ENCODE results near the gene AFM. TPM values are rescaled to one million over a fixed set of nuclear protein-coding genes. Genes with fewer than 3 reads are reported as not detected.

Gene AFM
- total RNA-seq, 1 experiment from 2014 or later = not detected

DNA sequence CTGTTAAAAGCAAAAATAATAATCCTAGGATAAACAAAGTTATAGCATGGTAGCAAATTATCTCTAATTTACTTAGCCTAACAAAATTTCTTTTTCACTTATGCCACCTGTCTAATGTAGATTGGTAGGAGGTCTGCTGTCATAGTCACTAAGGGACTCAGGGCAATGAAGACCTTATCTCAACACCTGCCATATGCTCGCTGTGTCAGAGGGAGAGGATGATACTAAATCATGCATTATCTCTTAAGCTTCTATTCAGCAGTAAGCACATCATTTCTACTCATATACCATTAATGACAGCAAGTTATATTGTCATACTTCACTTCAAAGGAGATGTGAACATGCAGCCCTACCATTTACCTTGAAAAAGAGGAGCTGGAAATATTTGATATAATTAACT, 44.1 kb downstream of the AFM start:
- Histone ChIP-seq H4K20me1 (ENCODE audit: insufficient read depth) (no peaks in the 10 kb centered on the region), H3K36me3 (ENCODE audit: control insufficient read depth in 1 of 2, insufficient read depth in 2 of 2, low read length in 2 of 2) (no peaks in the 10 kb centered on the region), H3K27me3 (ENCODE audit: insufficient read depth, low read length) (no peaks in the 10 kb centered on the region), H3K9me2 (ENCODE audit: insufficient read depth) (no peaks in the 10 kb centered on the region), H3K4me3 (replicated peaks in 1 of 2; ENCODE audit: low read depth in 1 of 2, low read length in 2 of 2) (no peak overlapping the region), H3K9me3 (ENCODE audit: control insufficient read depth in 1 of 2, insufficient read depth in 1 of 2, low read depth in 1 of 2, low read length in 2 of 2) (no peaks in the 10 kb centered on the region), H3K4me2 (ENCODE audit: low read length) (no peak overlapping the region), H3K9ac (ENCODE audit: low read length) (no peak overlapping the region), H2AFZ (ENCODE audit: low read depth, low read length, poor library complexity, severe bottlenecking) (no peak overlapping the region), H3K79me2 (ENCODE audit: insufficient read depth, low read length) (no peaks in the 10 kb centered on the region), H3K4me1 (ENCODE audit: control insufficient read depth in 1 of 2, insufficient read depth in 2 of 2, low read length in 2 of 2) (no peaks in the 10 kb centered on the region), H3K27ac (ENCODE audit: low read depth, low read length) (no peak overlapping the region)
- BruUV-seq (replicated peaks) = no TSS peak
- TF ChIP-seq FOSL1 (IDR thresholded peaks at IDR 0.05; ENCODE audit: low read depth) (no peak), JUND (IDR thresholded peaks at IDR 0.05) (no peak), SRF (IDR thresholded peaks at IDR 0.05; ENCODE audit: low read depth) (no peak), POLR2AphosphoS5 (IDR thresholded peaks at IDR 0.05; ENCODE audit: low read depth, low read length) (no peak), SP1 (IDR thresholded peaks at IDR 0.05; ENCODE audit: low read depth) (no peak), RAD21 (IDR thresholded peaks at IDR 0.05; ENCODE audit: low read depth) (no peak), ZNF274 (IDR thresholded peaks at IDR 0.05; ENCODE audit: low read depth, low read length) (no peak), EZH2phosphoT487 (IDR thresholded peaks at IDR 0.05; ENCODE audit: borderline replicate concordance) (no peak)
- TF ChIP-seq, protein P1, sequence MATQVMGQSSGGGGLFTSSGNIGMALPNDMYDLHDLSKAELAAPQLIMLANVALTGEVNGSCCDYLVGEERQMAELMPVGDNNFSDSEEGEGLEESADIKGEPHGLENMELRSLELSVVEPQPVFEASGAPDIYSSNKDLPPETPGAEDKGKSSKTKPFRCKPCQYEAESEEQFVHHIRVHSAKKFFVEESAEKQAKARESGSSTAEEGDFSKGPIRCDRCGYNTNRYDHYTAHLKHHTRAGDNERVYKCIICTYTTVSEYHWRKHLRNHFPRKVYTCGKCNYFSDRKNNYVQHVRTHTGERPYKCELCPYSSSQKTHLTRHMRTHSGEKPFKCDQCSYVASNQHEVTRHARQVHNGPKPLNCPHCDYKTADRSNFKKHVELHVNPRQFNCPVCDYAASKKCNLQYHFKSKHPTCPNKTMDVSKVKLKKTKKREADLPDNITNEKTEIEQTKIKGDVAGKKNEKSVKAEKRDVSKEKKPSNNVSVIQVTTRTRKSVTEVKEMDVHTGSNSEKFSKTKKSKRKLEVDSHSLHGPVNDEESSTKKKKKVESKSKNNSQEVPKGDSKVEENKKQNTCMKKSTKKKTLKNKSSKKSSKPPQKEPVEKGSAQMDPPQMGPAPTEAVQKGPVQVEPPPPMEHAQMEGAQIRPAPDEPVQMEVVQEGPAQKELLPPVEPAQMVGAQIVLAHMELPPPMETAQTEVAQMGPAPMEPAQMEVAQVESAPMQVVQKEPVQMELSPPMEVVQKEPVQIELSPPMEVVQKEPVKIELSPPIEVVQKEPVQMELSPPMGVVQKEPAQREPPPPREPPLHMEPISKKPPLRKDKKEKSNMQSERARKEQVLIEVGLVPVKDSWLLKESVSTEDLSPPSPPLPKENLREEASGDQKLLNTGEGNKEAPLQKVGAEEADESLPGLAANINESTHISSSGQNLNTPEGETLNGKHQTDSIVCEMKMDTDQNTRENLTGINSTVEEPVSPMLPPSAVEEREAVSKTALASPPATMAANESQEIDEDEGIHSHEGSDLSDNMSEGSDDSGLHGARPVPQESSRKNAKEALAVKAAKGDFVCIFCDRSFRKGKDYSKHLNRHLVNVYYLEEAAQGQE (IDR thresholded peaks at IDR 0.05; ENCODE audit: low read depth) = no peak
- TF ChIP-seq, protein P2, sequence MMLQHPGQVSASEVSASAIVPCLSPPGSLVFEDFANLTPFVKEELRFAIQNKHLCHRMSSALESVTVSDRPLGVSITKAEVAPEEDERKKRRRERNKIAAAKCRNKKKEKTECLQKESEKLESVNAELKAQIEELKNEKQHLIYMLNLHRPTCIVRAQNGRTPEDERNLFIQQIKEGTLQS (IDR thresholded peaks at IDR 0.05) = no peak
- intact Hi-C loops (cut with micrococcal nuclease) = no loop called here
- CTCF ChIA-PET = no interaction called here
- POLR2A ChIA-PET = no interaction called here
- no peak for ATAC-seq
- no peak for DNase-seq (ENCODE audit: low read depth, low spot score)
- RAD21 ChIA-PET (ENCODE audit: low non-redundant PET in 1 of 2, low total read pairs in 2 of 2, uncharacterized antibody in 2 of 2, unreplicated experiment in 2 of 2) = no interaction called here

Data from HCT116 (cell line).